Activated T-helper 1 cell treated with anti-CD3 and anti-CD28 coated beads, Interleukin-2, amount 50 U/mL, for 16 hours (primary cell): ENCODE results near the gene ELF2.
"Not testable (repeated sequence)": the region's sequence is repeated elsewhere in the genome, so short reads cannot be mapped to it uniquely, and the experiment has no call there.

Experiments
- DNase-seq, 2 donors: peaks; one replicate each; pipeline ENCODE4 v3.0.0-alpha.2; 2020; ENCODE audit warnings: low read depth in 1 of 2, low spot score in 1 of 2

ELF2 gene

DNA sequence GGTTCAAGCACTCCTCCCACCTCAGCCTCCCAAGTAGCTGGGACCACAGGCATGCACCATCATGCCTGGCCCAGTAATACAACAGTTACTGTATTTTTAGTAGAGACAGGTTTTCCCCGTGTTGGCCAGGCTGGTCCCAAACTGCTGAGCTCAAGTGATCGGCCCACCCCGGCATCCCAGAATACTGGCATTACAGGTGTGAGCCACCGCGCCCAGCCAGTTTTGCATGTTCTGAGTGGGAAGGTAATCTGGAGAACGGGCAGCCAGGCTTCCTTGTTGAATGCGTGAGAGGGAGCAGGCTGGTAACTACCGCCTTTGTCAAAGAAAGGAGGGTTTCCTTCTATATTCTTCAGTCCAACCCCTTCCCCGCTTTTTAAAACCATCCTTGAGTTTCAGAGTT, 152.3 kb downstream of the ELF2 start:
- DNase-seq = no peak

DNA sequence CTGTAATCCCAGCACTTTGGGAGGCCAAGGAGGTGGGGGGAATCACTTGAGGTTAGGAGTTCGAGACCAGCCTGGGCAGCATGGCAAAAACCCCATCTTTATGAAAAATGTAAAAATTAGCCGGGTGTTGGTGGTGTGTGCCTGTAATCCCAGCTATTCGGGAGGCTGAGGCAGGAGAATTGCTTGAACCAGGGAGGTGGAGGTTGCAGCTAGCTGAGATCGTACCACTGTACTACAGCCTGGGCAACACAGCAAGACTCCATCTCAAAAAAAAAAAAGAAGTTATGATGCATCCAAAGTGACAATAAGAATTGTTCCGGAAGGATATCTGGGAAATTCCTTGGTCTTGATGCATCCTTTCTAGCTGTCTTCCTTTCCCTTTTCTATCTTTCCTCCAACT, 154.2 kb downstream of the ELF2 start:
- no peak for DNase-seq

DNA sequence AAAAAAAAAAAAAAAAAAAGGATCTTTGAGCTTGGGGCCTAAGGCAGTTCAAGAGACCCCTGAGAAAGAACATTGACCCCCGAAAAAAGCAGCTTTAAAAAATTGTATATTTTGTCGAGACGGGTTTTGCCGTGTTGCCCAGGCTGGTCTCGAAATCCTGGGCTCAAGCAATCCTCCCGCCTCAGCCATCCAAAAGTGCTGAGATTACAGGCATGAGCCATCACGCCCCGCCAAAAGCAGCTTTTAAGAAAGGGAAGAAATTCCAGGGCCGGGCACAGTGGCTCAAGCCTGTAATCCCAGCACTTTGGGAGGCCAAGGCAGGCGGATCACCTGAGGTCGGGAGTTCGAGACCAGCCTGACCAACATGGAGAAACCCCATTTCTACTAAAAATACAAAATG, 155.9 kb downstream of the ELF2 start:
- not testable (repeated sequence) for DNase-seq

DNA sequence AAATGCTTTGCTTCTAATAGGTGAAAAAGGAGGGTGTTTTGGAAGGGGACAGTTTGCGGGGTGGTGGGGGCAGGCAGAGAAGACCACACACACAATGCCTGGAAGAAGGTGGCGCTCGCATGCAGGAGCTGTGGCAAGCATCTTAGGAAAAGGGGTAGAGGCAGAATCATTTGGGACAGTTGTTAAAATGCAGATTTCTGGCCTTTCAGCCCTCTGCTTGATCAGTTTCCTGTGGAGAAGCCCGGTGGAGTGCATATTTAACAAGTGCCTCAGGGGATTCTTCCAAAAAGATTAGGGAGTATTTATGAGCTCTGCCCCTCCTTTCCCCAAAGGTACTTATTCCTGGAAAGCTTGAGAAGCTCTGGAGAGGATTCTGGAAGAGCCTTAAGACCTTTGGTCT, 156.6 kb downstream of the ELF2 start:
- DNase-seq = no peak

DNA sequence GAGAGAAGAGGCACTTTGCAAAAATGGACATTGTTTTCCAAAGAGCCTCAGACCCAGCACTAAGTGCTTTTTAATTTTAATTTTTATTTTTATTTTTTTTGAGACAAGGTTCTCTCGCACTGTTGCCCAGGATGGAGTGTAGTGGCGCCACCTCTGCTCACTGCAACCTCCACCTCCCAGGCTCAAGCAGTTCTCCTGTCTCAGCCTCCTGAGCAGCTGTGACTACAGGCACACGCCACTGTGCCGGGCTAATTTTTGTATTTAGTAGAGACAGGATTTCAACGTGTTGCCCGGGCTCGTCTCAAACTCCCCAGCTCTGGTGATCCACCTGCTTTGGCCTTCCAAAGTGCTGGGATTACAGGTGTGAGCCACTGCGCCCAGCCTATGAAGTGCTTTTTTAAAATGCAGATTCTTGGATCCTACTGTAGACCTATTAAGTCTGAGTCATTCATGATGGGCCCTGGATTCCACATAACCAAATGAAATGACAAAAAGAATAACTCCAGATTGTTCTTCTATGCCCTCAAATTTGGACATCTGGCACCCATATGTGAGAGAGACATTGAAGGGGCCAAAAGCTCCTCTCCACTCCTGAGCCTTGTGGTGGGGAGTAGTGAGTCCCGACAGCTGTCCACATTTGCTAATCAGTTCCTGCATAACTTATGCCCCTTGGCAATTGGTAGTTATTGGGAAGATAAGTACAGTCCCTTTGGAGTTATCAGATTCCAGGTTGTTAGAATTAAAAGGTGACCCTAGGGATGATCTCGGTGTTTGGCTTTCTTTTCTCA, 157.9 kb downstream of the ELF2 start:
- no peak for DNase-seq

DNA sequence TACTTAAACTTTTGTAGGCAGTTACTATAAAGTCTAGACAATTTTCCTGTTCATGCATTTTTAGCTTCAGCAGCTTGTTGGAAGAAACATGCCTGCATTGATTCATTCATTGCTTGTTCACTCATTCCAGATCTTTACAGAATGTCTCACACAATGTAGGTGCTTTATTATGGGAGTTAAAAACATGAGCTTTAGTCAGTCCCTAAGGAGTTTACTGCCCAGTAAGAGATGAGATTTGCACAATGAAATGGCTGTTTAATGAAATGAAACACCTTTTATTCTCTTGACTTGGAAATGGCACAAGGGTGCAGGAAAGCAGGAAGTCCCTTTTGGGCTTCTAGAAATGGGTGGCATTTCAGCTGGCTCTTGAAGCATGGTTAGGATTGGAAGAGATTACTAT, 158.5 kb downstream of the ELF2 start:
- DNase-seq = no peak

DNA sequence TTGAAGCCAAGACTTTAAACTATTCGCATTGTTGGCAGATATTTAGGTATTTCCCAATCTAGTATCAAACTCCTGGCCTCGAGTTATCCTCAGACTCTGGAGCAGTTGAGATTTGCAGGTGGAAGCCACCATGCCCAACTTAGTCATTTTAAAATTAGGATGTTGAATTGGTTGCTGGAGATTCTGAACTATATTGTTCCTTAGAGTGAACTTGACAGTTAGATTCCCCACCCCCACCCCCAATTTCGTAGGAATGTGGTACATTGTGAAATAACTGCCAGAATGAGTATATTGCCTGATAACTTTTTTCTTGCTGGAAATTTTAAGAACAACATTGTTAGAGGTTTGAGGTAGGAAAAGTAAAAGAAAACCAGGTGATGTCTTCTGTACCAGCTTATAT, 159.2 kb downstream of the ELF2 start:
- DNase-seq = no peak

DNA sequence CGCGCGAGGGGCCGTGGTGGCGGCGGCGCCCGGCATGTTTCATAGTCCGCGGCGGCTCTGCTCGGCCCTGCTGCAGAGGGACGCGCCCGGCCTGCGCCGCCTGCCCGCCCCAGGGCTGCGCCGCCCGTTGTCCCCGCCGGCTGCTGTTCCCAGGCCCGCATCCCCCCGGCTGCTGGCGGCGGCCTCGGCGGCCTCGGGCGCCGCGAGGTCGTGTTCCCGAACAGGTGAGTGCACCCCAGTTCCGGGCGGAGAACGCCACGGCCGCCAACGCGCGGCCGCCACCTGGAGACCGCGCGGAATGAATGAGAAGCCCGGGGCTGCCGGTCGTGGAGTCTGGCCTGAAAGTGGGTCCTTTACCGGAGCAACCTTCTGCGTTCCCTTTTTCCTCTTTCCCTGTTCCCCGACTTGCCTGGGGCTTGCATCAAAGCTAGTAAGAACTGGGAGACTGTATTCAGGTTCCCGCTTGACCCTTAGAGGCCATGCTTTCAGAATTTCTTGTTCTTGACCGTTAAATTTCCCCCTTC, 161.0 kb downstream of the ELF2 start:
- peak; percentile 16 to 33 for DNase-seq

DNA sequence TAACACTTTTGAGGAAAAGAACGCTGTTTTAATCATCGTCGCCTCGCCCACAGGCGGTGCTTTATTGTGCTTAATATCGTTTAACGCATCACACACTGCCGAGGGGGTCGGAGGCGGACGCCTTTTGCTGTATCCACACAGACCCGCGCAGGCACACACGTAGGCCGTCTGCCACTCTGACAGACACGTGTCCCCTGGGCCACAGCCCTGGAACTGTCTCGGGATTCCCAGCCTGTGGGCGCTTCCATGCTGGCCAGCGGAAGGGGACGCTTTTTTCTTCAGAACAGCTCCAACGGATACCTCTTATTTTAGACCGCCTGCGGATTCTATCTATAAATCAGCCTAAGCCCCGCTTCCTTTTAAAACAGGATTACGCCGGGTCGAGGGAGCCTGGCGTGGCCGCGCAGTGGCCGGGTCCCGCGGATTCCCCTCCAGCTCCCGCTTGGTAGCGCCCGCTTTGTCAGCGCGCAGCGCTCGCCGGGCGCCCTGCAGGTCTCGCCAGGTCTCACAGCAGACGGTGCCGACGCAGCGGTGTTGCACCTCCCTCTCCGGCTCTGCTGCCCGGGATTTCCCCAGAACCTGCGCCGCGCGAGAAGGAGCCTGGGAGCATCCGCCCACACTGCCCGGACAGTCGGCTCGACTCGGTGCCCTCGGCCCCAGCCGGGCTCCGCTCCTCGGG, 161.6 kb downstream of the ELF2 start, which contains the start of gene NOCT:
NOCT (plus strand) TSS at position 513 of the 679 bp plus-strand sequence. CDS start 201 bp downstream, outside the sequence.
- peak; percentile 79 to 88 for DNase-seq

DNA sequence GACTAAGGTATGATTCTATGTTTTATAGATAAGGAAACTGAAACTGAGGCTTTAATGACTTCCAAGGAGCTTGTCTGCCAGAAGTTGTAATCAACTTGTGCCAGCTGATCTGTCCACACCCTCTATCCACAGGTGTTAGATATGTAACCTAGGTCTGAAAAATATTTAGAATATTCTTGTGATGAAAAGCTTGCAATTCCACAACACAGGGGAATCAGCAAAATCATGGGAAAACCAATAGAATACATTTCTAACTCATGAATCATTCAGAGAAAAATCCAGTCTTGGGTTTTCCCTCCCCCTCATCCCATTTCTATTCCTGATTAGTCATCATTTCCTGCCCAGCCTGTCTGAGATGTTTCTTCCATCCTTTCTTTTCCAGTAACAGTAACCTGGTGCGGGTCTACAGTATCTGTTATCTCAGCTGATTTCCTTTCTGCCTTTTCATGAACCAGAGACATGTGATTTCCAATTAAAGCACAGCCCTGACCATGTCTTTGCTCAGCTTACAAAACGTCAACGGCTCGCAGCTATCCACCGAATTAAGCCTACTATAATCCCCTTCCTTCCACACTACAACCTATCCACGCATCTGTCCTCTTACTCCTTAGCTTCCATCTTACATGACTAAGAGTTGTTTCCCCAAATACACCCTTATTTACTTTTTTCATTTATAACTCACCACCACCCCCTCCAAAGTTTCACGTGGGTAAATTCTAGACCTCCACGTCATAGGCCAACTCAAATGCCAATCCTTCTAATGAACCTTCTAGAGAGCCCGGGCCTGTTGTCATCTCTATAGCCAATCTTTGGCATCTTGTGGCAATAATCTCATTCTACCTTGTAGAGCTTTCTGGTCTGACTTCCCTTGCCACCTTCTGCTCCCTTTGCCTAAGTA, 162.4 kb downstream of the ELF2 start:
- DNase-seq = no peak

DNA sequence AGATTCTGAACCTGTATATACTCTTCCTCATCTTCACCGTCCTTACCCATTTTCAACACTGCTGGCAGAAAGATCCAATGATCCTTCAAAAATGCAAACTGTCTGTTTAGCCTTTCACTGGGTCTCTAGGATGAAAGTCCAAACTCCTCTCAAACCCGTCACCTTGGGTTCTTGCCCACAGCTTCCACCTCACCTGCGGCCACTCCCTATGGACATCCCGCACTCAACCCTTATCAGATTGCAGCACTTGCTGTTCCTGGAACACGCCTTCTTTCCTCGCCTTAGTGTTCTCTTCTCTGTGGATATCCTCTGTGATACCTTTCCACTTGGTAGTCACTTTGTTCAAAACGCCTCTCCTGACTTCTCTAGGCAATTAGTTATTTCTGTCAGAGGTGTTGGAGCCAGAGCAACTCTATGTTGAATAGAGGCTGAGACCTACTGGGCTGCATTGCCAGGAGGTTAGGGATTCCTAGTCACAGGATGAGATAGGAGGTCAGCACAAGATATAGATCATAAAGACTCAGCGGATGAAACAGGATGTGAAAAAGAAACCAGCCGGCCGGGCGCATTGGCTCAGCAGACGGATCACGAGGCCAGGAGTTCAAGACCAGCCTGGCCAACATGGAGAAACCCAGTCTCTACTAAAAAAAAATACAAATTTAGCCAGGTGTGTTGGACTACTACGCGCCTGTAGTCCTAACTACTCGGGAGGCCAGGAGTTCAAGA, 165.6 kb downstream of the ELF2 start:
- DNase-seq = no peak

DNA sequence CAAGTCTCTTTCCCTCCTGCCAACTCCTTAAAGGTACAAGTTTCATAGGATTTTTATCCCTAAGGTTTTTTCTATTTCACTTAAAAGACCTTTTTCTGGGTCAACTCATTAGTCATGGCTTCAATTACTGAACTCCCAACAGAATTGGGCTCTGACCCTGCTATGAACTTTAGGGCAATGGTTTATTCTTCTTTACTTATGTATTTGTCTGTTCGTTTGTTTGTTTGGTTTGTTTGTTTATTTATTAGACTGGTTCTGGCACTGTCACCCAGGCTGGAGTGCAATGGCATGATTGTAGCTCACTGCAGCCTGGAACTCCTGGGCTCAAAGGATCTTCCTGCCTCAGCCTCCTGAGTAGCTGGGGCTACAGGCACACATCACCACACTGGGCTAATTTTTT, 167.3 kb downstream of the ELF2 start:
- DNase-seq = no peak

DNA sequence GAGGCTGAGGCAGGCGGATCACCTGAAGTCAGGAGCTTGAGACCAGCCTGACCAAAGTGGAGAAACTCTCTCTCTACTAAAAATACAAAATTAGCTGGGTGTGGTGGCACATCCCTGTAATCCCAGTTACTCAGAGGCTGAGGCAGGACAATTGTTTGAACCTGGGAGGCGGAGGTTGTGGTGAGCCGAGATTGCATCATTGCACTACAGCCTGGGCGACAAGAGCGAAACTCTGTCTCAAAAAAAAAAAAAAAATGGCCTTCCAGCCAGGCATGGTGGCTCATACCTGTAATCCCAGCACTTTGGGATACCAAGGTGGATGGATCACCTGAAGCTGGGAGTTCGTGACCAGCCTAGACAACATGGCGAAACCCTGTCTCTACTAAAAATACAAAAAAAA, 168.7 kb downstream of the ELF2 start:
- DNase-seq = not testable (repeated sequence)

DNA sequence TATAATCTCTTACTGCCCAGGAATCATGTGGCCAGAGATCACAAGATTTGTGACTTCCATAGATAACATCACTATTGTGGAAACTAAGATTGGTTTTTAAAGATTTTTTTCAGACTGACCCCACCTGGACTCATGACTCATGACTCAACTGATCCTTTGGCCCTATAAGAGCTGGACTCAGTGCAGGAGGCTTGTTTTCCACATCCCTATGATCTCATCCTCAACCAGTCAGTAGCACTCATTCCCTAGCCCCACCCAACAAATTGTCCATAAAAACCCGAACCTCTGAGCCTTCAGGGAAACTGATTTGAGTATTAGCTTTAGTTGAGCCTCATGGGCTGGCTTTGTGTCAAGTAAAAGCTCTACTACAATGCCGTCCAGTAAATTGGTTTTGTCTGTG, 169.4 kb downstream of the ELF2 start:
- no peak for DNase-seq
